DOHH2 (cell line): ENCODE data around the gene RETREG1.

Source experiments
- CTCF ChIP-seq: fragments of 200-600 bp; sonication (generic); IDR thresholded peaks from one replicate; pipeline ENCODE4 v1.5.1; 2014; ENCODE audit warnings: antibody characterized with exemption, mild to moderate bottlenecking, low read depth, low read length; ENCODE audit not compliant: poor library complexity, severe bottlenecking
- EZH2phosphoT487 ChIP-seq: fragments of 200-600 bp; sonication (generic); IDR thresholded peaks from 2 replicates; pipeline ENCODE4 v1.6.1; 2017; ENCODE audit warnings: borderline replicate concordance, mild to moderate bottlenecking, antibody characterized with exemption, low read length, moderate library complexity, mixed read lengths

GRCh38 chr5:16497546-16497945 is 119.3 kb downstream of the RETREG1 start:
- TF ChIP-seq CTCF (no peak), EZH2phosphoT487 (no peak)
